Colonic mucosa (tissue), 4 donors: Measurements from ENCODE around the gene DLG2. TPM values are rescaled to one million over a fixed set of nuclear protein-coding genes. Genes with fewer than 3 reads are reported as not detected.

Experiments used
- DNase-seq: peaks from one replicate; pipeline ENCODE4 v3.0.0-alpha.2; 2020
- H3K27ac ChIP-seq: fragments of 200-600 bp; one replicate; pipeline ENCODE4 v1.8.0; 2021
- H3K27me3 ChIP-seq: fragments of 200-600 bp; one replicate; pipeline ENCODE4 v1.8.0; 2021
- H3K36me3 ChIP-seq: fragments of 200-600 bp; one replicate; pipeline ENCODE4 v1.8.0; 2021
- H3K4me1 ChIP-seq: fragments of 200-600 bp; one replicate; pipeline ENCODE4 v1.8.0; 2021; ENCODE audit warnings: mild to moderate bottlenecking
- H3K4me3 ChIP-seq: fragments of 200-600 bp; one replicate; pipeline ENCODE4 v1.8.0; 2021
- H3K9ac ChIP-seq, 2 donors: one replicate each; pipeline ENCODE4 v1.7.0; 2013; ENCODE audit warnings: control low read depth in 2 of 2, low read depth in 2 of 2, low read length in 2 of 2
- H3K9me3 ChIP-seq: fragments of 200-600 bp; one replicate; pipeline ENCODE4 v1.8.0; 2021
- intact Hi-C: fragments of 100-400 bp; cut with DNase I; formaldehyde crosslinking; loops from one replicate; pipeline ENCODE4 v1.14.1; 2022
- total RNA-seq, 2 donors: library from RNA; stranded (reverse); fragmentation: NEBNext Ultra II Directional in 1 of 2; extraction: Animal tissue kit (Norgen Biotek cat#: 25700) in 1 of 2; gene quantifications; one replicate each; pipeline ENCODE4 v1.2.1, GENCODE V29; 2021
- TF ChIP-seq, protein P1 (sequence below): fragments of 200-600 bp; IDR thresholded peaks from one replicate; pipeline ENCODE4 v1.8.0; 2022; ENCODE audit warnings: antibody characterized with exemption, mild to moderate bottlenecking
- donor health status: healthy.
- donor health status: DM: no; HTN: no; CAD: no.
- donor health status: DM: no; HTN: no; CAD: no.

DLG2 gene
- total RNA-seq, 2 donors from 2014 or later, result 1.4 to 3.3 TPM

GRCh38 chr11:85590848-85591483, 36.2 kb downstream of the DLG2 start:
- no peak overlapping the region for H3K9ac ChIP-seq
- H3K4me1 ChIP-seq, result no peaks in the 10 kb centered on the region
- no peak overlapping the region for H3K4me3 ChIP-seq
- TF ChIP-seq, protein P1, sequence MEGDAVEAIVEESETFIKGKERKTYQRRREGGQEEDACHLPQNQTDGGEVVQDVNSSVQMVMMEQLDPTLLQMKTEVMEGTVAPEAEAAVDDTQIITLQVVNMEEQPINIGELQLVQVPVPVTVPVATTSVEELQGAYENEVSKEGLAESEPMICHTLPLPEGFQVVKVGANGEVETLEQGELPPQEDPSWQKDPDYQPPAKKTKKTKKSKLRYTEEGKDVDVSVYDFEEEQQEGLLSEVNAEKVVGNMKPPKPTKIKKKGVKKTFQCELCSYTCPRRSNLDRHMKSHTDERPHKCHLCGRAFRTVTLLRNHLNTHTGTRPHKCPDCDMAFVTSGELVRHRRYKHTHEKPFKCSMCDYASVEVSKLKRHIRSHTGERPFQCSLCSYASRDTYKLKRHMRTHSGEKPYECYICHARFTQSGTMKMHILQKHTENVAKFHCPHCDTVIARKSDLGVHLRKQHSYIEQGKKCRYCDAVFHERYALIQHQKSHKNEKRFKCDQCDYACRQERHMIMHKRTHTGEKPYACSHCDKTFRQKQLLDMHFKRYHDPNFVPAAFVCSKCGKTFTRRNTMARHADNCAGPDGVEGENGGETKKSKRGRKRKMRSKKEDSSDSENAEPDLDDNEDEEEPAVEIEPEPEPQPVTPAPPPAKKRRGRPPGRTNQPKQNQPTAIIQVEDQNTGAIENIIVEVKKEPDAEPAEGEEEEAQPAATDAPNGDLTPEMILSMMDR, result peak; percentile 15
- intact Hi-C loops, result no loop called here
- no peak overlapping the region for H3K27ac ChIP-seq
- no peaks in the 10 kb centered on the region for H3K9me3 ChIP-seq
- no peak for DNase-seq
- no peaks in the 10 kb centered on the region for H3K27me3 ChIP-seq
- H3K36me3 ChIP-seq, result no peaks in the 10 kb centered on the region

GRCh38 chr11:85589373-85589772, 37.8 kb downstream of the DLG2 start:
- no peak for DNase-seq
- Histone ChIP-seq H3K36me3 (no peaks in the 10 kb centered on the region), H3K9me3 (no peaks in the 10 kb centered on the region), H3K4me1 (no peaks in the 10 kb centered on the region), H3K27me3 (no peaks in the 10 kb centered on the region), H3K27ac (no peak overlapping the region), H3K4me3 (no peak overlapping the region), H3K9ac (no peak overlapping the region)
- TF ChIP-seq, protein P1, result no peak
- intact Hi-C loops, result loop anchor here (10.0 kb wide), 1 partner anchor 805 kb away; no protein-coding TSS in a partner anchor

GRCh38 chr11:85582111-85582510, 45.0 kb downstream of the DLG2 start:
- H3K4me1 ChIP-seq, result no peaks in the 10 kb centered on the region
- no peaks in the 10 kb centered on the region for H3K27me3 ChIP-seq
- intact Hi-C loops, result loop anchor here (10.0 kb wide), 1 partner anchor 797 kb away; no protein-coding TSS in a partner anchor
- no peaks in the 10 kb centered on the region for H3K36me3 ChIP-seq
- no peak overlapping the region for H3K4me3 ChIP-seq
- H3K9me3 ChIP-seq, result no peaks in the 10 kb centered on the region
- no peak for DNase-seq
- H3K9ac ChIP-seq, result no peak overlapping the region
- TF ChIP-seq, protein P1, result no peak
- no peak overlapping the region for H3K27ac ChIP-seq

GRCh38 chr11:85575388-85575787, 51.8 kb downstream of the DLG2 start:
- Histone ChIP-seq H3K4me3 (no peak overlapping the region), H3K36me3 (no peaks in the 10 kb centered on the region), H3K4me1 (no peaks in the 10 kb centered on the region), H3K27me3 (no peaks in the 10 kb centered on the region), H3K9ac (no peak overlapping the region), H3K9me3 (no peaks in the 10 kb centered on the region), H3K27ac (no peak overlapping the region)
- TF ChIP-seq, protein P1, result no peak
- intact Hi-C loops, result no loop called here
- DNase-seq, result no peak

DNA sequence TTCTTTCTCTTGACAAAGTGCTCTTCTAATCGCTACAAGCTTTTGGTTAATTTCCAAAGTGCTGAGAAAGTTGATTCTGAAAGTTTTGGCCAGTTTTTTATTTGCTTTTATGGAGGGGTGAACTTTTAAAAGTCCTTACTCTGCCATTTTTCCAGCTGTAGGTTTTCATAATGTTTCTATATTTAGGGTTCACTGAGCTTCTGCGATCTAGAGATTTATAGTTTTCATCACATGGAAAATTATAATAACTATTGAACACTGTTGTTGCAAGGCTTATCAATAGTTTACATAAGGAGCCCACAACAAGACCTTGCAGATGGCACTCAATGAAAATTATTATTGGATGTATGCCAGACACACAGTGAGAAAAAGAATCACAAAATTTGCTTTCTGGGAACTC, 55.1 kb downstream of the DLG2 start:
- no peak for DNase-seq
- Histone ChIP-seq H3K4me3 (no peak overlapping the region), H3K9me3 (no peaks in the 10 kb centered on the region), H3K4me1 (no peaks in the 10 kb centered on the region), H3K36me3 (no peaks in the 10 kb centered on the region), H3K9ac (no peak overlapping the region), H3K27me3 (no peaks in the 10 kb centered on the region), H3K27ac (no peak overlapping the region)
- intact Hi-C loops, result no loop called here
- TF ChIP-seq, protein P1, result no peak
